HG03558 (cell line): ENCODE data around the gene BCL2L15.
A peak's percentile ranks its signal among the peaks of the same experiment; 100 is the strongest.

Experiments used
- ATAC-seq: cut with Tn5 transposase; IDR thresholded peaks from one replicate; pipeline ENCODE4 v1.9.1; 2021; ENCODE audit warnings: moderate number of reproducible peaks; ENCODE audit not compliant: unreplicated experiment; ENCODE audit errors: extremely low read depth

The BCL2L15 gene

DNA sequence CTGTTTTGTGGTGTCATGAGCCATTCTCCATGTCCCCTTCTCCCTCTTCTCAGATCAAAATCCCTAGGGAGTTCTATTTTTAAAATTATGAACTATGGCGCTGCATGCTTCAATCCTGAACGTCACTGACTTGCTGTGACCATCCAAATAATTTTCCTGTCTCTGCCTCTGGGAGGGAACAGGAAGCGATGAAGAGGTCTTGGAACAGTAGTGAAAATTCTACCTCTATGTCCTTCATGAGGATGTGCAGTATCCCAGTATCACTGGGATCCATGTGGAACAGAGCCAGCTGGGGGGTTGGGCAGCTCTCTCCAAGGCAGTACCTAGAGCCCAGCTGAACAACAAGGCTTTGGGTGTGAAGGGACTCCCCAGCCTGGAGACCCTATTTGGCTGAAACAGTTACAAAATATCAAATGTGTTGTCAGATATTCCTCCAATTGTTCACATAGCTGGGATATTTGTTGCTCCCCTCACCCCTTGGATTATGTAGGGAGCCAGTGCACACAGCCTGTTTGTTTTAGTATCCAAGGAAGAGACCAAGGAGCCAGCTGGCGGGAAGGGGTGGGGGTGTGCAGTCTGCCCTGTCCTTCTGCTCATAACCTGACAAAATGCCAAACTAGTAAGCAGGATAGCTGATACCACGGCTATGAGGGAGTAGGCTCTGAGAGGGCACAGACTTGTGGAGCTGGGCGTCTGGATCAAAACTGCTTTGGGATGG lies 25.4 kb upstream of the BCL2L15 start:
- ATAC-seq: no peak

DNA sequence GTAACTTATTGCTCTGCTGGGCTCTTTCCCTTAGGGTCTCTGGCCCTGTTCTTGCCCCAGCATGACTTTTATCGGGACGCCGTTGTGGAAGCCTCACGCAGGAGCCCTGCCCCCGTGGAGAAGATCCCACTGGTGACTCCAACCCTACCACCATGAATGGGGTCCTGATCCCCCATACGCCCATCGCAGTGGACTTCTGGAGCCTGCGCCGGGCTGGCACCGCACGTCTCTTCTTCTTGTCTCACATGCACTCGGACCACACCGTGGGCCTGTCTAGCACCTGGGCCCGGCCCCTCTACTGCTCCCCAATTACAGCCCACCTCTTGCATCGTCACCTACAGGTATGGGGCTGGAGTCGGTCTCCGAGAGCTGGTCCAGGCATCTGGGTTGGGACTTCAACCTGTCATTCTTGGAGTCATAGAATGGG lies 18.1 kb upstream of the BCL2L15 start:
- ATAC-seq: peak; percentile 2

DNA sequence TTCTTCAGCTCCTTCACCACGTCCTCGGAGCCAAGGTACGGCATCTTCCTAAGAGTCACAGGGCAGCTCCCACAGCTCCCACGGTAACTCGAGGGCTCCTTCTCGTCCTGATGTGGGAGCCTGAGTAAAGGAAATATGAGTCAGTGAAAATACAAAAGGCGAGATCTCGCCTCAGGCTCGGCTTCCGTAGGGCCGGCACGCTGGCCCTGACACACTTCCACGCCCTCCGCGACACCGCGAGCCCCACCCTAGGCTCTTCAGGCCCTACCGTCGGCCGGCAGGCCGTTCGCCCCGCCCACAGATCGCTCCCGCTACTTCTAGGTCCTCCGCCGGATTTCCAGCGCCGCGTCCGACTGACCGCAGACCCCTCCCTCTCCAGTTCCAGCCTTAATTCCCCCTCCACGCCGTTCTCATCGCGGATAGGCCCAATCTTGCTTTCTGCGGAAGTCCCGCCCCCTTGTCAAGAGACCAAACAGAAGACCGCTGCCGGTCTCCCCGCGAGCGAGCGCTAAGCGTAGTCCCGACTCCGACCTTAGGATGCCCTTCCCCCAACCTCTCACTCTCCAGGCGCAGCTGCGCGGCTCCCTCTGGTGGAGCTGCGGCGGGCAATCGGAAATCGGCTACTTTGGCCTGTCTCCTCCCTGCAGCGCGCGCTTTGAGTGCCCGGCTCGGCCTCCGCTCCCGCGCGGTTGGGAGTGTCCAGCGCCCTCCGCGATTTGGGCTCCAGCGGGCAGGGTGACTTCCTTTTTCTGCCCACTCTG lies 17.5 kb upstream of the BCL2L15 start, which contains the start of the genes AP4B1 and DCLRE1B:
AP4B1 (minus strand) TSS at position 126 of the 761 bp plus-strand sequence; CDS start at position 44, 82 bp downstream.
DCLRE1B (plus strand) TSS at position 653 of the 761 bp plus-strand sequence. CDS start 261 bp downstream, outside the sequence.
- ATAC-seq: peak; percentile 77

DNA sequence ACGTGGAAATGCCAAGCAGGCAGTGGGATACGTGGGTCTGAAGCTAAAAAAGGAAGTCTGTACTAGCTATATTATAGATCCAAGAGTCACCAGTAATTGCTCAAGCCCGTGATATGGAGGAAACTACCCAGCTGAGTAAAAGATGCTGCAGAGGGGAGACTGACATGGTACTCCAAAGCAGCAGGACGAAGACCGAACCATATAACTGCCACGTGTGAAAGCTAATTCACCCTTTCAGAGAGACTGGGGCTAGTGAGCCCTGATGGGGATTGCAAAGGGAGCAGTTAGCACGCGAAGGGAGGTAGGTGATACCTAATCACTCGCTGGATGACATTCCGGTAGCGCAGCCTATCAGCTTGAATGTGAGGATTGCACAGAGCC lies 16.9 kb upstream of the BCL2L15 start:
- no peak for ATAC-seq

DNA sequence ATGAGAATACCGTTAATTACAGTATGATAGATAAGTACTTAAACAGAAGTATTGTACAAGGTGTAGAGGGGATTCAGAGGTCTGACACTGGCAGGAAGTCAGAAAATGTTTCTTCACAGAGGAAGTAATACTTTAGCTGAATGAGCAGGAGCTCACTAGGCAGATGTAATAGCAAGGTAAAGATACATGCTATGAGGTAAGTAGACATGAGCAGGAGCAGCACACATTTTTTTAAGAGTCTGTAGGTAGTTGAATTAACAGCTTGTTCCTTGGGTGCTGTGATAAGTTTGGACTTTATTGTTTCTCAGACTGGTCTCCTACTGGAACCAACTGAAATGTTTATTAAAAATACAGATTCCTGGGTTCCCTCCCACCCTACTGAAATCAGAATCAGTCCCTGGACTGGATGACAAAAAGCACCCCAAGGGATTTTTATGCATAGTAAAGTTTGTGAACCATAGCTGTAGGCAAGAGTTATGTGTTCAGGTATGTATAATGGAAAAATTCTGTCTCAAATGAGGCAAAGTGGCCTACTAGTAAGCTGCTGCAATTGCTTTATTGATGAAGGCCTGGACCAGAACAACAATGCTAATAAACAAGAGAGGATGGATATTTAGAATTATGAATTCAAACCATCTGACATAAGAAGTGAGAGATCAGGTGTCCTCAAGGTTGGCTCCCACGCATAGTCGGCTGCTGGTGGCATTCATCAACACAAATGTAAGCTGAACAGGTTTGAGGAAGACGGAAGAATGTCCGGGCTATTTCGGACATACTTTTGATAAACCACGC lies 16.3 kb upstream of the BCL2L15 start:
- no peak for ATAC-seq

GRCh38 chr1:113901191-113901590 lies 13.8 kb upstream of the BCL2L15 start:
- ATAC-seq: no peak

DNA sequence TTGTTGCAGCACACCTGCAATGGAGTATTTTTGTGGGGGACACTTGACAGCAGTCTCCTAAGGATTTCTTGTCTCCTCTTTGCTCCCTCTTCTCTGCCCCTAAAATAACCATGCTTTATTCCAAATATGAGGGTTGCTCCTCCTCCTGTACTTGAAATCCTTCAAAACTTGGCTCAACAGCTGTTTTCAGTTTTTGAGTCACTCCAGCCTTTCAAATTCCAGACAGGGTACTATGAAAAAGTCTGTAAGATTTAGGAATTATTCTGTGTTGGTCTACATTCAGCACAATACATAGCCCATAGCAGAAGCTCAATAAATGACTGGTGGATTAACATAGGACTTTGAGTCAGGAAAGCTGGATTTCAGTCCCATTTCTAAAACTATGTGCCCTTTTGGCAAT lies 11.7 kb upstream of the BCL2L15 start:
- ATAC-seq: no peak

DNA sequence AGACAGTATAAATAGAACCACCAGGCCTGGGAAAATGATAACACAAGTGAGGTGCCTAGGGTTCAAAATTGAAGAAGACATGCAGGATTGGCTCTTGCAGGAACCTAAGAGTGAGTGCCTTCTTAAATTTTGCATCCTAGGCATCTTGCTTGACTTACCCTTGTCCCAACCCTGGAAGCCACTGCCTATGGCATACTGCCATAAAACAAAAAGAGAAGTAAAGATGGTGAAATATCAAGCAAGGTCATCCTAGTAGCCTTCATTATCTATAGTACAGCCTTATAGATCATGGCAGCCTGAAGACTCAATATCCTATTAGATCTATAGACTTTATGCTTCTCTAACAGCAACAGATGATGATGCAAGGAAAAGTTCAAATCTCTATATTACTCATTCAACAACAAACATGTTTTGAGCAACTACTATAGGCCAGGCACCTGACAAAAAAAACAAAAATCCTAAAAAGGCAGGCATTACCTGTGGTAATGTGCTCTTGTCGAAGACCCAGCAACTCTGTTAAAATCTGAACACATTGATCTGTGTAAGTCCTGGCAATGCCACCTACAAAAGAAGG lies 10.9 kb upstream of the BCL2L15 start:
- no peak for ATAC-seq

- ATAC-seq: no peak
These were observed 8.6 kb upstream of the BCL2L15 start for GRCh38 chr1:113895961-113896360.

GRCh38 chr1:113895098-113895497 lies 7.7 kb upstream of the BCL2L15 start:
- no peak for ATAC-seq

DNA sequence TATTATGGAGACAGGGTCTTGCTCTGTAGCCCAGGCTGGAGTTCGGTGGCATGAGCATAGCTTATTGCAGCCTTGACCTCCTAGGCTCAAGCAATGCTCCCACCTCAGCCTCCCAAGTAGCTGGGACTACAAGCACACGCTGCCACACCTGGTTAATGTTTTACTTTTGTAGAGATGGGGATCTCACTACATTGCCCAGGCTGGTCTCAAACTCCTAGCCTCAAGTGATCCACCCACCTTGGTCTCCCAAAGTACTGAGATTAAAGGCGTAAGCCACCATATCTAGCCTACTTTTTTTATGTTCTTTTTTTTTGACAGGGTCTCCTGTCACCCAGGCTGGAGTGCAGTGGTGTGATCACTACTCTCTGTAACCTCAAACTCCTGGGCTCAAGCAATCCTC lies 5.9 kb upstream of the BCL2L15 start:
- ATAC-seq: no peak

- ATAC-seq: no peak
These were observed 4.3 kb upstream of the BCL2L15 start for GRCh38 chr1:113891631-113892220.

DNA sequence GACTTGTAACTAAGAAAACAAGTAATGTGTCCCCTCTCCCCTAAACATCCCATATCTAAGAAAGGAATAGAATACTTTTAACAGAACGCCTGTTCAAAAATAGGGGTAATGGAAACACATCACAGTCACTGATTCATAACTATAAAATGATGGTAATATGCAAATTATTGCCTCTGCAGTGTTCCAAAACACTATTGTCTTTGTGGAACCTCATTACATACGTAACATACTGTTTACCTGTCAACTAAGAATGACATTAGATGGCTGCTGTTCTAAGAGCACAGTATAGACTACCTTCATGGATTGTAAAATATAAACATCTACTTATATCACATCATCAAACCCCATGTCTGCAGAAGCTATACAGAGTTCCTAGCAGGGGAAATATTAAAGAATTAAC lies 3.4 kb upstream of the BCL2L15 start:
- no peak for ATAC-seq

- ATAC-seq: no peak
These were observed 672 bp downstream of the BCL2L15 start for GRCh38 chr1:113886417-113887401.

- ATAC-seq: no peak
These were observed 5.7 kb downstream of the BCL2L15 start for GRCh38 chr1:113881661-113882060.

DNA sequence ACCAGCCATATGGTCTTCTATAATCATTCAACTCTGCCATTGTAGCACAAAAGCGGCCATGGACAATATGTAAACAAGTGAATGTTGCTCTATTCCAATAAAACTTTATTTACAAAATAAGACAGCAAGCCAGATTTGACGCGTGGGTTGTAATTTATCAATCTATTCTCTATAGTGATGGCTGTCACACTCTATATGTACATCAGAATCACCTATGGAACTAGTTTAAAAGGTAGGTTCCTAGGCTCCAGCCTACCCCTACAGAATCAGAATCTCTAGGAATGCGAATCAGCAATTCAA lies 7.7 kb downstream of the BCL2L15 start:
- ATAC-seq: no peak

GRCh38 chr1:113876176-113876575 lies 11.2 kb downstream of the BCL2L15 start:
- ATAC-seq: no peak

DNA sequence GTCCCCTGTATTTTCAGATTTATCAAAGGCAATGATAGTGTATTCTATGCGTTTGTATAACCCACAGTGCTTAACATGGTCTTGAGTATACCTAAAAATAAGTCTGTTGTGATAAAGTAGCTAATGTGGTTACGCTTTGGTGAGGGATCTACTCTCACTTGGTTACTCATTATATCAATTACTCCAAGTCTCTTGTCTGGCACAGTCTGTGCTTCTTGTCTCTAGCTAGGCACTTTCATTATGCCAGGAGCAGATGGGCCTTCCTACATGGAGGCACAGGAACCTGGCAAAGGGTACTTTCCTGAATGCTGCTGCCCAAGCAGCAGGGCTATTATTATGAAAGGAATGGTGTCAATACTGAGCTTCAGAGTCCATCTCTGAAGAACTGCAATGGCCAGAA lies 11.7 kb downstream of the BCL2L15 start:
- ATAC-seq: peak; percentile 38
